Erythroblast (primary cell): ENCODE measurements around the gene RPS6KA2.

Experiments used
- GATA1 ChIP-seq: IDR thresholded peaks from 2 replicates; pipeline ENCODE4 v1.6.1; 2011; ENCODE audit warnings: low read depth, mild to moderate bottlenecking, control low read depth, low read length, moderate library complexity
- POLR2A ChIP-seq: IDR thresholded peaks from 2 replicates; pipeline ENCODE4 v1.6.1; 2011; ENCODE audit warnings: mild to moderate bottlenecking, low read length

GRCh38 chr6:166617359-166617758, 9.7 kb downstream of the RPS6KA2 start:
- TF ChIP-seq POLR2A (no peak), GATA1 (no peak)
